Activated T-helper 1 cell treated with anti-CD3 and anti-CD28 coated beads, Interleukin-12 subunit alpha, Interleukin-12 subunit beta, Interleukin-2, Interleukin-4 antibody, amounts not matched to agents 30 ng/mL and 10 ng/mL and 1 ng/mL, durations not matched to agents 14 hours and 24 hours and 36 hours (primary cell): Measurements from ENCODE around the gene MYOT. TPM values are rescaled to one million over a fixed set of nuclear protein-coding genes. Genes with fewer than 3 reads are reported as not detected.

ENCODE experiments used
- DNase-seq: peaks from one replicate; pipeline ENCODE4 v3.0.0; 2021; ENCODE audit warnings: low spot score
- H3K27ac Mint-ChIP-seq: one replicate; pipeline ENCODE4 v1.8.0; 2021; ENCODE audit warnings: mild to moderate bottlenecking, mixed read lengths
- H3K27me3 Mint-ChIP-seq: one replicate; pipeline ENCODE4 v1.8.0; 2022; ENCODE audit warnings: mild to moderate bottlenecking, moderate library complexity, mixed read lengths; ENCODE audit not compliant: insufficient read depth
- H3K36me3 Mint-ChIP-seq: one replicate; pipeline ENCODE4 v1.8.0; 2021; ENCODE audit warnings: low read depth, mixed read lengths
- H3K4me1 Mint-ChIP-seq: one replicate; pipeline ENCODE4 v1.8.0; 2021; ENCODE audit warnings: low read depth, mixed read lengths
- H3K4me3 Mint-ChIP-seq: one replicate; pipeline ENCODE4 v1.8.0; 2021; ENCODE audit warnings: mild to moderate bottlenecking, moderate library complexity, mixed read lengths
- H3K9me3 Mint-ChIP-seq: one replicate; pipeline ENCODE4 v1.8.0; 2021; ENCODE audit warnings: mixed read lengths
- intact Hi-C: fragments of 100-400 bp; cut with micrococcal nuclease; formaldehyde crosslinking; loops from one replicate; pipeline ENCODE4 v1.15.1; 2024
- total RNA-seq: library from RNA; stranded (reverse); gene quantifications from 2 replicates; pipeline ENCODE4 v1.2.3, GENCODE V29; 2022

Gene MYOT, protein sequence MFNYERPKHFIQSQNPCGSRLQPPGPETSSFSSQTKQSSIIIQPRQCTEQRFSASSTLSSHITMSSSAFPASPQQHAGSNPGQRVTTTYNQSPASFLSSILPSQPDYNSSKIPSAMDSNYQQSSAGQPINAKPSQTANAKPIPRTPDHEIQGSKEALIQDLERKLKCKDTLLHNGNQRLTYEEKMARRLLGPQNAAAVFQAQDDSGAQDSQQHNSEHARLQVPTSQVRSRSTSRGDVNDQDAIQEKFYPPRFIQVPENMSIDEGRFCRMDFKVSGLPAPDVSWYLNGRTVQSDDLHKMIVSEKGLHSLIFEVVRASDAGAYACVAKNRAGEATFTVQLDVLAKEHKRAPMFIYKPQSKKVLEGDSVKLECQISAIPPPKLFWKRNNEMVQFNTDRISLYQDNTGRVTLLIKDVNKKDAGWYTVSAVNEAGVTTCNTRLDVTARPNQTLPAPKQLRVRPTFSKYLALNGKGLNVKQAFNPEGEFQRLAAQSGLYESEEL
- total RNA-seq, result not detected in 2 replicates

DNA sequence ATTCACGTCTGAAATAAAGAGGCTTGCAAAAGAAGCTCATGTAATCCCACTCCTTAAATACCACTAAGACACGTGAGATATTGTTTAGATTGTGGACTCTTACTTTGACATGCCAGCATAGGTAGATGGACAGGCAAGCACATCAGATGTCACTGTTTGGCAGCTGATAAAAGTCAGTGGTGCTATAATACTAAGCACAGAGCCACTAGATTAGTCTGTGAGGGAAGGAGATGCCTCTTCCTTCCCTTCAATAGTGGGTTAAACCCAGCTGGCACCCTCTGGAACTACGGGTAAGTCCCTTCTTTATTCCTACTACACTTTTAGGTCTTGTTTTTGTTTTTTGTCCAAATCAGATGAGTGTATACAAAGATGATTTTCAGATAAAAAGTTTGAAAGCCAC, at the start of gene MYOT:
Gene MYOT, plus strand, starts transcription at position 197 of the 400 bp plus-strand sequence. CDS start 2,792 bp downstream, outside the sequence.
- no peak within 1 kb of the TSS for H3K4me3 Mint-ChIP-seq
- H3K9me3 Mint-ChIP-seq, result no peaks in the 10 kb centered on the region
- no peak for DNase-seq
- H3K27ac Mint-ChIP-seq, result no peak within 1 kb of the TSS
- H3K36me3 Mint-ChIP-seq, result no peaks in the 10 kb centered on the region
- no peaks in the 10 kb centered on the region for H3K4me1 Mint-ChIP-seq
- intact Hi-C loops, result no loop called here
- H3K27me3 Mint-ChIP-seq, result peaks cover 2% of the 10 kb centered on the region

DNA sequence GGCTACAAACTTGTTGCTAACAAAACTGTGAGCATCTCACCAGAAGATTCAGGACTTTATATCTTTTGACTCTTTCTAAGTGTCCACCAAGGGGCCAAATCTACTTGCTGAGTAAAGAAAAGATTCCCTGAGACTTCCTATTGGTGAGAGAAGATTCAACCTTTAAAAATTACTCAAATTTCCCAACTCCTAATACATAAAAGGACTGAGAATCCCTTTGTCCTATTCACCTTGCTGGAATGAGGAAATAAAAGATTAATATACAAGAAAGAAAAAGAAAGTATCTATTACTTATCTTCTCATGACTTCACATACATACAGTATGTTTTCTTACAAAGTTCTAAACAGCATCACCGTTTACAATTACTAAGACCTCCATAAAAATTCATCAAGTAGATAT, 47.9 kb upstream of the MYOT start:
- no peaks in the 10 kb centered on the region for H3K9me3 Mint-ChIP-seq
- no peak overlapping the region for H3K27ac Mint-ChIP-seq
- intact Hi-C loops, result no loop called here
- H3K27me3 Mint-ChIP-seq, result peaks cover 8% of the 10 kb centered on the region
- no peak for DNase-seq
- no peak overlapping the region for H3K4me3 Mint-ChIP-seq
- H3K36me3 Mint-ChIP-seq, result no peaks in the 10 kb centered on the region
- no peaks in the 10 kb centered on the region for H3K4me1 Mint-ChIP-seq

- H3K36me3 Mint-ChIP-seq, result no peaks in the 10 kb centered on the region
- no peak for DNase-seq
These were observed 45.4 kb upstream of the MYOT start for GRCh38 chr5:137822158-137822764.

DNA sequence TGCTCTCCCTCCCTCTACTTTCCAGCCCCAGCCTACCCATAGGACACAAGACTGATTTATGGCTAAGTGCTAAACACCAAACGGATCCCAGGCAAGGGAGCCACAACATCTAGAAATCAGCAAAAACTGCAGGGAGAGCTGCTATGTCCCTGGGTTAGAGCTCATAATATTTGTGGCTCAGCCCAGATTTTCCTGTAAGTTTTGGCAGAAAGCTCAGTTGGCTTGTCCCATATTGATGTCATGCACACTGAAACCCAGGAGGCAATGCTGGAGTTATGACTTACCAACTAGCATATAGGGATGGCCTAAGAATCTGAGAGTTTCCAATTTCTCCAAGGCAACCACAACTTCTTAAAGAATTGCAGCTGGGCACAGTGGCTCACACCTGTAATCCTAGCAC, 44.7 kb upstream of the MYOT start:
- H3K4me1 Mint-ChIP-seq, result no peaks in the 10 kb centered on the region
- no peak overlapping the region for H3K4me3 Mint-ChIP-seq
- H3K27ac Mint-ChIP-seq, result no peak overlapping the region
- H3K9me3 Mint-ChIP-seq, result no peaks in the 10 kb centered on the region
- H3K36me3 Mint-ChIP-seq, result no peaks in the 10 kb centered on the region
- intact Hi-C loops, result no loop called here
- peaks cover 8% of the 10 kb centered on the region for H3K27me3 Mint-ChIP-seq
- no peak for DNase-seq

More at GRCh38 chr5:137822158-137822764, 45.4 kb upstream of the MYOT start:
- Mint-ChIP-seq H3K27me3 (peaks cover 8% of the 10 kb centered on the region), H3K9me3 (no peaks in the 10 kb centered on the region), H3K4me1 (no peaks in the 10 kb centered on the region), H3K4me3 (no peak overlapping the region), H3K27ac (no peak overlapping the region)
- intact Hi-C loops, result no loop called here

DNA sequence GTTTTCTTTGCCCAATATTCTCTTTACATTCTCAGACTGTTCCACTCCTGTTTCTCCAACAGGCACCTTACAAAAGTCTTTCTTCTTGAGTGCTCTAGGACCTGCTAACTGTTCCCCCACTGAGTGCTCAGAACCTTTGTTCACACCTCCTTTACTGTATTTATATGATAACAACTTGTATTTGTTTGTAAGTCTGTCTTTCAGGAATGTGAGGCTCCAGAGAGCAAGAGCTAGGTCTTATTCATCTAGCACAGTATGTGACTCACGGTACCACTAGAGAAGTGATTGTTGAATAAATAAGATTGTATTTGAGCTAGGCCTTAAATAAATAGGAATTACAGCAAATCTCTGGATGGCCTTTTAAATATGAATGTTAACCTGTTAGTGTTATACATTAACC, 42.5 kb upstream of the MYOT start:
- Mint-ChIP-seq H3K36me3 (no peaks in the 10 kb centered on the region), H3K4me1 (no peaks in the 10 kb centered on the region), H3K27me3 (peaks cover 1% of the 10 kb centered on the region), H3K9me3 (no peaks in the 10 kb centered on the region), H3K4me3 (no peak overlapping the region), H3K27ac (no peak overlapping the region)
- no peak for DNase-seq
- intact Hi-C loops, result no loop called here

DNA sequence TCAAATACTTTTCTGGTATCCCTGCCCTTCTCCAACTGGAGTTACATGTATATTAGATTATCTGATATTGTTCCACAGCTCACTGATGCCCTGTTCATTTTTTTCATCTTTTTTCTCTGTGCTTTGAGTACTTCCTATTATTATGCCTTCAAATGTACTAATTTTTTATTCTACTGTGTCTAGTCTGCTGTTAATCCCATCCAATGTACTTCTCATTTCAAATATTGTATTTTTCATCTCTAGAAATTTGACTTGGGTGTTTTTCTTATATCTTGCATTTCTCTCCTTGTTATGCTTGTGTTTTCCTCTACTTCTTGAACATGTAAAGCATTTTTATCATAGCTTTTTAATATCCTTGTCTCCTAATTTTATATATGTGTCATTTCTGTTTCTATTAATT, 41.6 kb upstream of the MYOT start:
- no peak overlapping the region for H3K27ac Mint-ChIP-seq
- intact Hi-C loops, result no loop called here
- no peak for DNase-seq
- H3K9me3 Mint-ChIP-seq, result no peaks in the 10 kb centered on the region
- H3K27me3 Mint-ChIP-seq, result peaks cover 1% of the 10 kb centered on the region
- no peak overlapping the region for H3K4me3 Mint-ChIP-seq
- H3K36me3 Mint-ChIP-seq, result no peaks in the 10 kb centered on the region
- no peaks in the 10 kb centered on the region for H3K4me1 Mint-ChIP-seq

DNA sequence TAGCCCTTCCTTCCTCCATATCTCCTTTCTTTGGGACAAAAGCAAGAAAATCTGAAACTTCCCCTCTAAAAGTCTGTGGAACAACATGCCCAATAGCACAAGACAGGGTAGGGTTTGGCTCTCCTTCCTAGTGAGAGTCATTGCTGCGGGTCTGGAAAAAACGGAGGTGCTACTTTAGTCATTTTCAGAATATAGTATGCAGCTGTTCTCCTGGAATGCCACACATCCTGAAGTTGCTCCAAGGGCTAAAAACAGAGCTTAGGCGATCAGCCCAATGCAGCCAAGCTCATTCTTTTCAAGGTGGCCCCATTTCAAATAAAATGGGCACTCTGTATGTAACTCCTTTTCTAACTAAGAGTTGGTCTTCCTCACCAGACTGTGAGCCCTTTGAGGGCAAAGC, 39.5 kb upstream of the MYOT start:
- intact Hi-C loops, result no loop called here
- Mint-ChIP-seq H3K36me3 (no peaks in the 10 kb centered on the region), H3K4me1 (no peaks in the 10 kb centered on the region), H3K27me3 (peaks cover 7% of the 10 kb centered on the region), H3K27ac (no peak overlapping the region), H3K9me3 (no peaks in the 10 kb centered on the region), H3K4me3 (no peak overlapping the region)
- no peak for DNase-seq

- no peak overlapping the region for H3K4me3 Mint-ChIP-seq
- H3K36me3 Mint-ChIP-seq, result no peaks in the 10 kb centered on the region
- H3K9me3 Mint-ChIP-seq, result no peaks in the 10 kb centered on the region
- intact Hi-C loops, result no loop called here
- H3K27me3 Mint-ChIP-seq, result peaks cover 7% of the 10 kb centered on the region
- no peaks in the 10 kb centered on the region for H3K4me1 Mint-ChIP-seq
- no peak overlapping the region for H3K27ac Mint-ChIP-seq
- DNase-seq, result no peak
These were observed 39.0 kb upstream of the MYOT start for GRCh38 chr5:137828664-137829063.

DNA sequence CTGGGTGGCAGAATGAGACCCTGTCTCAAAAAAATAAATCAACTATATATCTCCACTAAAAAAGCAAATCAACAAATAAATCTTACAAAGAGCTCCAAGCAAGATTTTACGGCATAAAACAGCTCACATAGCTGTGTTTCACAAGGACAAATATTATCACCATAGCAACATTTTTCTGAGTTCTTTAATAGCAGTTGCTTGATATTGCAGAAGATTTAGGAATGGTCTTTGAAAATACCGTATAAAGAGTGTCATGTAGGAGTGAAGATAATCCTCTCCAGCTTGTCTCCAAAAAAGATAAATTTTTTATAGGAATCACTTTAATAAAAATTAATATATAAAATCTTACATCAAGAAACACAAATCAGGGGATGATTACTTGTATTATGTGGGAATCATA, 36.6 kb upstream of the MYOT start:
- intact Hi-C loops, result no loop called here
- Mint-ChIP-seq H3K9me3 (no peaks in the 10 kb centered on the region), H3K4me3 (no peak overlapping the region), H3K27ac (no peak overlapping the region), H3K27me3 (peaks cover 5% of the 10 kb centered on the region), H3K4me1 (no peaks in the 10 kb centered on the region), H3K36me3 (no peaks in the 10 kb centered on the region)
- no peak for DNase-seq

DNA sequence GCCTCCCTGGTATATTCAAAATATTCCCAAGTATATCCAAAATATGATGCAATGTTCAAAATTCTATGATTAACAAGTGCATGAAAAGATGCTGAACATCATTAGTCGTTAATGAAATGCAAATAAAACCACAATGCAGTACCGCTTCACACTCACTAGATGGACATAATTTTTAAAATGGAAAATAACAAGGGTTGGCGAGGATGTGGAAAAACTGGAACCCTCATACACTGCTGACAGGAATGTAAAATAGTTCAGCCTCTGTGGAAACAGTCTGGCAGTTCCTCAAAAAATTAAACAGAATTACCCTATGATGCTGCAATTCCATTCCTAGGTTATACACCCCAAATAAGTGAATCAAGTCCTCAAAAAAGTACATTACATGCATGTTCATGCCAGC, 36.1 kb upstream of the MYOT start:
- Mint-ChIP-seq H3K4me1 (no peaks in the 10 kb centered on the region), H3K27ac (no peak overlapping the region), H3K27me3 (peaks cover 5% of the 10 kb centered on the region), H3K36me3 (no peaks in the 10 kb centered on the region), H3K4me3 (no peak overlapping the region), H3K9me3 (no peaks in the 10 kb centered on the region)
- no peak for DNase-seq
- intact Hi-C loops, result no loop called here

- no peak overlapping the region for H3K4me3 Mint-ChIP-seq
- peaks cover 5% of the 10 kb centered on the region for H3K27me3 Mint-ChIP-seq
- no peak overlapping the region for H3K27ac Mint-ChIP-seq
- intact Hi-C loops, result no loop called here
- no peak for DNase-seq
- no peaks in the 10 kb centered on the region for H3K9me3 Mint-ChIP-seq
- H3K4me1 Mint-ChIP-seq, result no peaks in the 10 kb centered on the region
- no peaks in the 10 kb centered on the region for H3K36me3 Mint-ChIP-seq
These were observed 35.2 kb upstream of the MYOT start for GRCh38 chr5:137832416-137832815.

GRCh38 chr5:137833463-137833862, 34.2 kb upstream of the MYOT start:
- H3K27me3 Mint-ChIP-seq, result peaks cover 8% of the 10 kb centered on the region
- no peaks in the 10 kb centered on the region for H3K9me3 Mint-ChIP-seq
- no peak for DNase-seq
- H3K4me1 Mint-ChIP-seq, result no peaks in the 10 kb centered on the region
- H3K4me3 Mint-ChIP-seq, result no peak overlapping the region
- H3K27ac Mint-ChIP-seq, result no peak overlapping the region
- intact Hi-C loops, result no loop called here
- H3K36me3 Mint-ChIP-seq, result no peaks in the 10 kb centered on the region

- H3K27me3 Mint-ChIP-seq, result peaks cover 8% of the 10 kb centered on the region
- no peaks in the 10 kb centered on the region for H3K4me1 Mint-ChIP-seq
- H3K36me3 Mint-ChIP-seq, result no peaks in the 10 kb centered on the region
- intact Hi-C loops, result no loop called here
- H3K4me3 Mint-ChIP-seq, result no peak overlapping the region
- DNase-seq, result no peak
- H3K9me3 Mint-ChIP-seq, result no peaks in the 10 kb centered on the region
- H3K27ac Mint-ChIP-seq, result no peak overlapping the region
These were observed 33.1 kb upstream of the MYOT start for GRCh38 chr5:137834498-137835049.
